HCEC 1CT (cell line): ENCODE measurements around the gene LDLRAD4.
"Not testable (repeated sequence)": the region's sequence is repeated elsewhere in the genome, so short reads cannot be mapped to it uniquely, and the experiment has no call there.

Source experiments
- DNase-seq: peaks from one replicate; pipeline ENCODE4 v3.0.0-alpha.2; 2017

Gene LDLRAD4

DNA sequence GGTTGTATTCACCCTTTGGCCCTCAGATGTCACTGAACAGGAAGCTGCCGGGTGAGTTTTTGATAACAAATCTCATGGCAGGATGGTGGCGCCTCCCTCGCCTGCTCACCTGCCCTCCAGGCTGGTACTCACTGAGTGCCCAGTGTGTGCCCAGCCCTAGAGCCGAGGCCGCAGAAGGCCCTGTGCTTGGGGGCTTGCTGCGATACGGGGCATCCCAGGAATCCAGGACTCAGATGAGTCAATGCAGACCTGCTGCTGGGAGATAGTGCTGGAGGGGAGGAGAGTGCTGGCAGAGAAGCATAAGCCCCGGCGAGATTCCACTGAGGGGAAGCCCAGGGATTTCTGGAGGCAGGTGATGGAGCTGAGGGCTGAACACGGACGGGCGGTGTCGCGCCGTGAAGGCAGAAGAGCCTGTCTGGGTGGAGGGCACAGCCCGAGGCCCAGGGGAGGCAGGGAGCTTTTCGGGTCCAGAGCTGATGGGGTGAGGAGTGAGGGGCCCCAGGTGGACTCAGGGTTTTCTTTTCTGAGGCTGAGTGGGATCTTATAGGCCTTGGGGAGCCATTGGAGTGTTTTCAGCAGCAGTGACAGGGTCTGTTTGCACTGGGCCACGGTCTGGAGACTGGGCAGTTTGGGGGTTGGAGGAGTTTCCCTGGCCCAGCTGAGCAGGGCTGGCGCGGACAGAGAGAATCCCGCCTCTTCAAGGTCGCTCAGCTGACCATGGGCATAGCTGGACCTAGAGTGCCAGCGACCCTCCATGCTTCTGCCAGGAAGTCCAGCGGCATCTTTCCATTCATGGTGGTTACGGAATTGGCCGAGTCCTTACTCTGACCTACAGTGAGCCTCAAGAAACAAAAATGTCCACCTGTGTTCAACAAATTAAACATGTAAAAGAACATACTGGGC, 35.5 kb downstream of the LDLRAD4 start:
- DNase-seq: no peak

DNA sequence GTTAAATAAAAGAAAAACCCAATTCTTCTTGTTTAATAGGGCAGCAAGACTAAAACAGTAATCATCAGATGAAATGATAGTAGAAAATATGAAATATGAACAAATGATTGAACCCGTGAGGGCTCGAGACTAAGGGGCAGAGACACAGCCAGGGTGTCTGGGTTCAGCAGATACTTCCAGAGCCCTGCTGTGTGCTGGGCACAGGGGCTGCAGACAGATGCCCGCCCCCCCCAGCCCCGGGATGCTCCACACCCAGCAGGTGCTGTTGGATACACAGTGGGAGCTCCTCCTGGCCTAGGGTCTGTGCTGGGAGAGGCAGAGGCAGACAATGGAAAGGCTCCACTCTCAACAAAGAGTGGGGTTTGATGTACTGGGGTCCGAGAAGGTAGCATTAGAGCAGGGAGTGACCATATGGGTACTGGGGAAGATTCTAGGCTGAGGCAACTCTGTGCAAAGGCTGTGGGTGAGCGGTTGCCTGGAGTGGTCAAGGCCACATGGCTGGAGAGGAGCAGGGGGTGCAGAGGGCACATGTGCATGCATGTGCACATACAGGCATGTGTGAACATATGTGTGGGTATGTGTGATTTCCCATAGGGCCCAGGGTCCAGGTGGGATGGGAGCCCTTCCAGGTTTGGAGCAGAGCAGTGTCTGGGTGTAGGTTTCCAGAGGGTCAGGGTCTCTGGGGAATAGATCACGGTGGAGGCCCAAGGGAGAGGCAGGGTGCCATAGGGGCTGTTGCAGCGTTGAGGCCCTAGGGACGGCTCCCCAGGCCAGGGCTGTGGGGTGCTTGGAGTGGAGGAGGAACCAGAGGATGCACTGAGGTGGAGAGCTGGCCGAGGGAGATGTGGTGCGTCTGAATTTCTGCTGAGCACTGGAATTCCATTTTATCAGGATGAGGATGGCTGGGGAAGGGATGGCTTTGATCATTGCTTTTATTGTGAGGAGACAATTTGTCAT, 36.7 kb downstream of the LDLRAD4 start:
- DNase-seq: no peak

DNA sequence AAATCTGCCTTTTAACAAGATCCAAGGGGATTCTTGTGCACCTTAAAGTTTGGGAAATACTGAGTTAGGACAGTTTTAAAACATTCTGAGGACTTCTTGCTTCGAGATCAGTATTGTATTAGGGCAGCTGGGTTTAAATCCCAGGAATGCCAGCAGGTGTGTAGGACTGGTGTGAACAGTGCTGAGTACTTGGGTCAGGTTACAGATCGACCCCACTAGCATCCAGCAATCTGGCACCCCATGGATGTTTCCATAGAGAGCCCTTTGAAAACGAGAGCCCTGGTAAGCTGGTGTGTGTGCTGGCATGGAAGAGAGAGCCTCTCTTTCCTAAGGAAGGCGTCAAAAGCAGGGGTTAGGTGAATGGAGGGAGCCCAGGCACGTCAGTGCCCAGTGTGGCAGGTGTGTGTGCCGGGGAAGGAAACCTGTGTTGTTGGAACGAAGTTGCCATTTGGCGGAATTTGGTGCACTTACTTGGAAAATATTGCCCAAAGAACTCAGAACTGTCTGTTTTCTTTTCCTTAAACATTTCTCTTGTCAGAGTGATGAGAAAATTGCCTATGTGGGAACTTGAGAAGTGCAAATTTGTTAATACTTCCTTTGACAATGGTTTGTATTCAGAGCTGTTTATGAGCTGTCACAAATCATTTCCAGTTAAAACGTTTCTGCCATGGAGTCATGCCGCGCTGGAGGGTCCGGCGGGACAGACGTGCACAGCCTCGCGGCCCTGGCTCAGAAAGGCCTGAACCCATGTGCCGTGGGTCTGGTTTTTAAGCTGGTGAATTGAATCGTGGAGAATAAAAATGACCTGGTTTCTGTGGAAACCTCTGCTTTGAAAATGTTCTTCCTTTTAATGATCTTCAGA, 38.1 kb downstream of the LDLRAD4 start:
- no peak for DNase-seq

DNA sequence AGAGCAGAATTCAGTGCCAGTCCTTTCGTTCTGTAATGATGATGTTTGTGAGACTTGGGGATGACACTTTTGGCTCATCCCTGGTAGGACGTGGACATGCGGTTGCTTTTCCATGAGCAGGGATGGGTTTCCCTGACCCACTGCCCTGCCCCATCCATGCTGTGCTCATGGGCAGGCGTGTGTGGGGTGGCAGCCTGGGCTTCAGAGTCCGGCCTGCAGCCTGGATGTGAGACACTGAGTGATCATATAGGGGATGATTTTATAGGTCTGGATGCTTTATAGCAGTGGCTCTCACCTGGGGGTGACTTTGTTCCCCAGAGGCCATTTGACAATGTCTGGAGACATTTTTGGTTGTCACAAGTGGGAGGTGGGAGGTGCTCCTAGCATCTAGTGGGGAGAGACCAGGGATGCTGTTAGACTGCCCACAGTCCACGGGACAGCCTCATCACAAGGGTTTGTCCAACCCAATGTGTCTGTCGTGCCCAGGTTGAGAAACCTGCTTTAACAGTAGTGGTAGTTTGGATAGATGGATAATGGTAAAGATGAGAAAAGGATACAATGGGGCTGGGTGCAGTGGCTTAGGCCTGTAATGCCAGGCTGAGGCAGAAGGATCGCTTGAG, 38.9 kb downstream of the LDLRAD4 start:
- DNase-seq: no peak

DNA sequence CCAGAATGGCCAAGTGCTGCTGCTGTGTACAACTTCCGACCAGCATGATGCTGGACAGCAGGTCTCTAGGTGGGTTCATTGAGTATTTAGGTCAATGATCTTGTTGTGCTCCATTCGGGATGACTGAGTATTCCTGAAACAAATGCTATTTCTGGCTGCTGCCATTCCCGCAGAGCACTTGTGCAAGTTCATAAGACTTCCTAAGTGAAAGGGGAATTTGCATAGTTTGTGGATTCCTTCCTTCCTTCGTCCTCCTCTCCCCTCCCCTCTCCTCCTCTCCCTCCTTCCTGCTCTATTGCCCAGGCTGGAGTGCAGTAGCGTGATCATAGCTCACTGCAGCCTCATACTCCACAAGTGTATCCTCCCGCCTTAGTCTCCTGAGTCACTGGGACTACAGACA, 40.4 kb downstream of the LDLRAD4 start:
- no peak for DNase-seq

- no peak for DNase-seq
Observed at GRCh38 chr18:13259701-13260100, 41.1 kb downstream of the LDLRAD4 start.

DNA sequence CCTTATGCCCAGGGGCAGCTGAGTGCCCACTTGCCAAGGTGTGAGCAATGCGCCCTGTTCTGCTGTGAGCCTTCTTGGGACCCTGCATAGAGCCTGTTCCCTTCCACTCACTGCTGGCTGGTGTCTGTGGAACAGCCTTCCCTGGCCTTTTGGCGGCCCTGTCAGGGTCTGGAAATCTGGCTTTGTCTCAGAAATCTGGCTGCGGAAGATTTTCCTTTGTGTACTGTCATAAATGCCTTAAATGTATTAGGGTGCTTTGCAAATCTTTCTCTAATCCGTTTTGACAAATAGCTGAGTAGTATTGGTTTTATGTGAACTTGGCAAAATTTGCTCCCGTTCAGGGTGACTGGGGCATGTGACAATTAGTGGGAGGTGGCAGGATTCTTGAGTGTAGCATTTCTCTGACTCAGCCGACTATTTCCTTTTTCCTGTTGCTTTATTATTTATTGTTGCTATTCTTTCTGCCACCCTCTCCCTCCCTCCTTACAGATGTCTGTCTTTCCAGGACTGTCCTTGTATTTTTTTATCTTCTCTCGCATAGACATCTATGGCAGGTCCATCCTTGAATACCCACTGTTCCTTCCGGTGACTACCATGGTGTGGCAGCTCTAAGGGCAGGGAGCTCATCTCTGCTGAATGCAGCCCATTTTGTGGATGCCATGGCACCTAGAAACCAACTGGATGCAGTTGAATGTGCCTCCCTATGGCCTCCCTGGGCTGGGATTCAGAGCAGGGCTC, 41.8 kb downstream of the LDLRAD4 start:
- DNase-seq: no peak

DNA sequence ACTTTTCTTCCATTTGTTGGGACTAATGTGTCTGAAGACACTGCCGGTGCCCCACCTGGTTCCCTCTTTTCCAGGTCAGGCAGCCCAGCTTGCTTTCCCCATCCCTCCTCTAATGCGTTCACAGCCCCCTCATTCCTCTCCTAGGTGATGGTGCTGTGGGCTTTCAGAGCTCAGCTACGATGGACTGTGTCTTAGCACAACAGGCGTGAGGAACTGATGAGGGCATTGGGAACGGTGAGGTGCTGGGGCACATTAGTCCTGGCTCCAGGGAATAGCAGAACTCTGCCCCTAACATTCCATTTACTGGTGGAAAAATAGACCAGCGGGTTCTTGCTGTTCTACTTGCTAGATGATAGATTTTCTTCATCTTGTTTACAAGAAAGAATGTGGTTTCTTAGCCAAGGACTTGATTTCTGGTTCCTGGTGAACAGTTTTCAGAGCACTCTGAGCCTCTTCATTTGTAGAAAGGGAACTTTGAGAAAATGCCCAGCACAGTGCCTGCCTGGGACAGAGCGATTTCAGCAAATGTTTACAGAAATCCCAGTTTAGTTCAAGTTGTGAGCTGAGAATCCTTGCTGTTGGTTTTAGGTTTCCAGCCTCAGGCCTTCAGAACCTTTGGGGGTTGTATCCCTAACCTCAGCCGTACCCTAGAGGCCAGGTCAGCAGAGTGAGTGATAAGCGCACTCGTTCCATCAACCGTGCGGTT, 42.5 kb downstream of the LDLRAD4 start:
- no peak for DNase-seq

DNA sequence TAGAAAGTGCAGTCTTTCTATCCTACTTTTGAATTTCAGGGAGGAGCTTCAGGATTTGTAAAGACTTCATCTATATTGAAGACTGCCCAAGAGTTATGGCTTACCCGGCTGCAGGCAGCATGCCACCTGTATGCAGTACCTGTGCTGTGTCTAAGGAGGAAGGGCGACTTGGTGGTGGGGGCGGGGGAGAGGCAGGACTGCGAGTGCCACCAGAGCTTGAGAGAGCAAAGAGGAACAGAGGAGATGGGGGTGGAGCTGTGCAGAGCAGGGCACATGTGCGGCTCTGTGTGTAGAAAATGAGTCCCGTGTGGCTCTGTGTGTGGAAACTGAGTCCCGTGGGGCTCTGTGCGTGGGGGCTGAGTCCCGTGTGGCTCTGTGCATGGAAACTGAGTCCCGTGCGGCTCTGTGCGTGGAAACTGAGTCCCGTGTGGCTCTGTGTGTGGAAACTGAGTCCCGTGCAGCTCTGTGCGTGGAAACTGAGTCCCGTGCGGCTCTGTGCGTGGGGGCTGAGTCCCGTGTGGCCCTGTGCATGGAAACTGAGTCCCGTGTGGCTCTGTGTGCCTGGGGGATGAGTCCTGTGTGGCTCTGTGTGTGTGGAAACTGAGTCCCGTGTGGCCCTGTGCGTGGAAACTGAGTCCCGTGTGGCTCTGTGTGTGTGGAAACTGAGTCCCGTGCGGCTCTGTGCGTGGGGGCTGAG, 43.2 kb downstream of the LDLRAD4 start:
- no peak for DNase-seq

DNA sequence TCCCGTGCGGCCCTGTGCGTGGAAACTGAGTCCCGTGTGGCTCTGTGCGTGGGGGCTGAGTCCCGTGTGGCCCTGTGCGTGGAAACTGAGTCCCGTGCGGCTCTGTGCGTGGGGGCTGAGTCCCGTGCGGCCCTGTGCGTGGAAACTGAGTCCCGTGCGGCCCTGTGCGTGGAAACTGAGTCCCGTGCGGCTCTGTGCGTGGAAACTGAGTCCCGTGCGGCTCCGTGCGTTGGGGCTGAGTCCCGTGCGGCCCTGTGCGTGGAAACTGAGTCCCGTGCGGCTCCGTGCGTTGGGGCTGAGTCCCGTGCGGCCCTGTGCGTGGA, 43.8 kb downstream of the LDLRAD4 start:
- DNase-seq: not testable (repeated sequence)

DNA sequence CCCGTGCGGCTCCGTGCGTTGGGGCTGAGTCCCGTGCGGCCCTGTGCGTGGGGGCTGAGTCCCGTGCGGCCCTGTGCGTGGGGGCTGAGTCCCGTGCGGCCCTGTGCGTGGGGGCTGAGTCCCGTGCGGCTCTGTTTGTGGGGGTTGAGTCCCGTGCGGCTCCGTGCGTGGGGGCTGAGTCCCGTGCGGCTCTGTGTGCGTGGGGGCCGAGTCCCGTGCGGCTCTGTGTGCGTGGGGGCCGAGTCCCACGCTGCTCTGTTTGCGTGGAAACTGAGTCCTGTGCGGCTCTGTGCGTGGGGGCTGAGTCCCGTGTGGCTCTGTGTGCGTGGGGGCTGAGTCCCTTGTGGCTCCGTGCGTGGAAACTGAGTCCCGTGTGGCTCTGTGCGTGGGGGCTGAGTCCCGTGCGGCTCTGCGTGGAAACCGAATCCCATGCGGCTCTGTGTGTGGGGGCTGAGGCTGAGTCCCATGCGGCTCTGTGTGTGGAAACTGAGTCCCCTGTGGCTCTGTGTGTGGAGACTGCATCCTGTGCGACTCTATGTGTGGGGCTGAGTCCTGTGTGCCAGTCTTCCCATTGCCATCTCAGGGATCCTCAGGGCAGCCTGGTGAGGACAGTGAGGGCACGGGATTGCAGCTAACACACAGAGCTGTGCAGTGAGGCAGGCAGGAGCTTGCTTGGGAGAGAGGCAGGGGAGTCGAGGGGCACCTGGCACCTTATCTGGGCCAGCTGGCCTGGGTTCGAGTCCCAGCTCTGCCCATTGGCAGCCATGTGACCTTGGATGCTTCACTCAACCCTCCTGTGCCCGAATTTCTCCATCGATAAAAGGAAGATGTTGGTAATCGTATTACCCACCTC, 44.5 kb downstream of the LDLRAD4 start:
- DNase-seq: no peak

- no peak for DNase-seq
Observed at GRCh38 chr18:13264091-13265007, 45.8 kb downstream of the LDLRAD4 start.

- no peak for DNase-seq
Observed at GRCh38 chr18:13265008-13265910, 46.7 kb downstream of the LDLRAD4 start.

DNA sequence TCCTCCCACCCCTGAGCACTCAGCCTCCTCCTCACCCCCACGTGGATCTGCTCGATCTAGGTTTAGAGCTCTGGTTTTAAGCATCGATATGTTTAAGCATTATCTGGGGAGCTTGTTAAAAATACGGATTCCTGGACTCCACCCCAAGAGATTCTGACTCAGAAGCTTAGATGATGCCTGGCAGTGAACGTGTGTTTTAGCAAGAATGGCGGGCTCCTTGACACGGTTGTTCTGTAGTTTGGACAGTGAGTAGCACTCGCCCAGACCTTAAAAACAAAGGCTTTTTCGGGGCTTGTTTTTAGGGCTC, 47.3 kb downstream of the LDLRAD4 start:
- DNase-seq: no peak

DNA sequence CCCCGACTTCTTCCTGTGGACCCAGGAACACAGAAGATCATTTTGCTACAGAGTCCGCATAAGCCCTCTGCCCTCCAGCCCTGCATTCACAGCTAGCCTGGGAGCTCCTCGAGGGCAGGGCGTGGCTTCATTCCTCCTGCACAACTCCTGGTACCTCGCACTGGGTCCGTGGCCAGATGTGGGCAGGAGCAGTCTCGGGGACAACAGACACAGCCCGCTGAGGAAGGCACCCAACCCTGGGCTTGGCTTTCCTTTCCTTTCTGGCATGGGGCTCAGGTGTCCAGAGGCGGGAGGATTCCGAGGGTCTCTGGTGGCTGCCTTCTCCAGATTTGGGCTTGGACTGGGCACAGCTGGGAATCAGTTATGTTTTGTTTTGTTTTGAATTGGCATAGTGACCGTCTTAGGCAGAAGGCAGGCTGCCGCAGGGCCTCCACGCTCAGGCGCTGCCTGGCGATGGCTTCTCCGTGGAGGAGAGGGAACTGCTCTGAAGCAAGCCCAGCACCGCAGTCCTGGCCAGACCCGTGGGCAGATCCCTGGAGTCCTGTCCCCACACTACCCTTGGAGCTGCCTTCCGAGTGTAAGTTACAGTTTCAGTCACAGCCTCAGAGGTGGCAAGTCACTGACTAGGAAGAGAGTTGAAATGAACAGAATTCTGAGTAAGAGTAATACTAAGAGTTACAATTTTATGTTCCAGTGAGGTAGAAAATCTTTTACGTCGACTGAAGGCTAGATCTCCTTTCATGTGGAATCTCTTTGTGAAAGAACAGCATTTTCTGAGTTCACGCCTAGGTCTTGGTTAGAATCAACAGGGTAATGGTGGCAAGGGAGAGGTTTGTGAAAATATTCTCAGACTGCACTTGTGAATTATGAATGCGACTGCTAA, 47.9 kb downstream of the LDLRAD4 start:
- DNase-seq: no peak

GRCh38 chr18:13267431-13267873, 48.9 kb downstream of the LDLRAD4 start:
- DNase-seq: no peak
